Large intestine (tissue), 3 donors: ENCODE data around the gene OS9. TPM values are rescaled to one million over a fixed set of nuclear protein-coding genes. Genes with fewer than 3 reads are reported as not detected.
"Not testable (repeated sequence)": the region's sequence is repeated elsewhere in the genome, so short reads cannot be mapped to it uniquely, and the experiment has no call there.

Experiments
- DNase-seq, 2 donors: peaks; one replicate each; pipeline versions ENCODE4 v3.0.0 to v3.0.0-alpha.2; 2013
- H3K27ac ChIP-seq: one replicate; pipeline ENCODE4 v1.5.1; 2013; ENCODE audit warnings: low read length
- H3K27me3 ChIP-seq: 2 replicates; pipeline ENCODE4 v1.6.1; 2013; ENCODE audit warnings: low read length; ENCODE audit not compliant: control insufficient read depth, insufficient read depth
- H3K36me3 ChIP-seq: 2 replicates; pipeline ENCODE4 v1.6.1; 2013; ENCODE audit warnings: low read length; ENCODE audit not compliant: control insufficient read depth, insufficient read depth
- H3K4me1 ChIP-seq: one replicate; pipeline ENCODE4 v1.6.1; 2013; ENCODE audit warnings: low read length; ENCODE audit not compliant: control insufficient read depth, insufficient read depth
- H3K4me3 ChIP-seq: one replicate; pipeline ENCODE4 v1.5.1; 2013; ENCODE audit warnings: low read length
- H3K9me3 ChIP-seq: one replicate; pipeline ENCODE4 v1.6.1; 2013; ENCODE audit warnings: mild to moderate bottlenecking, low read depth, low read length, moderate library complexity; ENCODE audit not compliant: control insufficient read depth
- WGBS: methylation state at CpG from one replicate; pipeline ENCODE4 v1.1.5; 2013; ENCODE audit warnings: low lambda C conversion rate; ENCODE audit not compliant: insufficient coverage; 5-methylcytosine and 5-hydroxymethylcytosine counted together
- polyA plus RNA-seq: library from polyadenylated mRNA; unstranded; fragments of 120-200 nt; gene quantifications from one replicate; pipeline ENCODE4 v1.2.1, GENCODE V29; 2013

Gene OS9
- polyA plus RNA-seq, 1 donor = 264 TPM

- DNase-seq, H3K27ac ChIP-seq: not testable (repeated sequence)
- whole genome bisulfite sequencing = 94% methylated on average over 3 of the region's 16 CpGs
These were observed 28.1 kb downstream of the OS9 start for GRCh38 chr12:57721846-57722608.

GRCh38 chr12:57722716-57723629 lies 29.0 kb downstream of the OS9 start:
- Histone ChIP-seq H3K9me3 (peaks cover 13% of the 10 kb centered on the region), H3K27me3 (peaks cover 31% of the 10 kb centered on the region), H3K36me3 (peaks cover 35% of the 10 kb centered on the region), H3K27ac (no peak overlapping the region), H3K4me1 (peaks cover 10% of the 10 kb centered on the region), H3K4me3 (no peak overlapping the region)
- WGBS = no CpG with 5 or more reads among the region's 11 CpGs
- no peak for DNase-seq

More at GRCh38 chr12:57721846-57722608, 28.1 kb downstream of the OS9 start:
- Histone ChIP-seq H3K36me3 (peaks cover 42% of the 10 kb centered on the region), H3K27me3 (peaks cover 21% of the 10 kb centered on the region)
- not testable (repeated sequence) for H3K4me1 ChIP-seq, H3K4me3 ChIP-seq, H3K9me3 ChIP-seq

- no peak for DNase-seq
- no CpG with 5 or more reads among the region's 2 CpGs for WGBS
- peaks cover 29% of the 10 kb centered on the region for H3K36me3 ChIP-seq
These were observed 29.7 kb downstream of the OS9 start for GRCh38 chr12:57723630-57723962.

GRCh38 chr12:57724003-57724935 lies 30.3 kb downstream of the OS9 start:
- Histone ChIP-seq H3K27me3 (peaks cover 42% of the 10 kb centered on the region), H3K9me3 (peaks cover 13% of the 10 kb centered on the region), H3K36me3 (peaks cover 22% of the 10 kb centered on the region), H3K4me3 (no peak overlapping the region), H3K4me1 (peaks cover 10% of the 10 kb centered on the region), H3K27ac (no peak overlapping the region)
- DNase-seq = no peak
- 100% methylated on average over 1 of the region's 12 CpGs for WGBS

More at GRCh38 chr12:57723630-57723962, 29.7 kb downstream of the OS9 start:
- H3K27ac ChIP-seq = no peak overlapping the region
- H3K9me3 ChIP-seq = peaks cover 13% of the 10 kb centered on the region
- H3K4me3 ChIP-seq = no peak overlapping the region
- H3K4me1 ChIP-seq = peaks cover 10% of the 10 kb centered on the region
- peaks cover 37% of the 10 kb centered on the region for H3K27me3 ChIP-seq

GRCh38 chr12:57724936-57725740 lies 31.2 kb downstream of the OS9 start:
- Histone ChIP-seq H3K4me3 (no peak overlapping the region), H3K27me3 (peaks cover 50% of the 10 kb centered on the region), H3K4me1 (peaks cover 10% of the 10 kb centered on the region), H3K27ac (no peak overlapping the region), H3K9me3 (peaks cover 13% of the 10 kb centered on the region), H3K36me3 (peaks cover 14% of the 10 kb centered on the region)
- no peak for DNase-seq
- no CpG with 5 or more reads among the region's 11 CpGs for WGBS

- peaks cover 7% of the 10 kb centered on the region for H3K36me3 ChIP-seq
- WGBS = no CpG with 5 or more reads among the region's 10 CpGs
- peaks cover 57% of the 10 kb centered on the region for H3K27me3 ChIP-seq
- peaks cover 10% of the 10 kb centered on the region for H3K4me1 ChIP-seq
- H3K9me3 ChIP-seq = peaks cover 13% of the 10 kb centered on the region
- DNase-seq = no peak
- peak overlapping the region; percentile 69 for H3K4me3 ChIP-seq
- no peak overlapping the region for H3K27ac ChIP-seq
These were observed 31.9 kb downstream of the OS9 start for GRCh38 chr12:57725851-57726150.

- no CpG with 5 or more reads among the region's 79 CpGs for WGBS
- Histone ChIP-seq H3K36me3 (peaks cover 3% of the 10 kb centered on the region), H3K4me1 (peaks cover 10% of the 10 kb centered on the region), H3K27ac (no peak overlapping the region), H3K27me3 (peaks cover 62% of the 10 kb centered on the region), H3K4me3 (peak overlapping the region; percentile 69), H3K9me3 (peaks cover 13% of the 10 kb centered on the region)
- DNase-seq = peak; percentile 75 to 77
These were observed 32.4 kb downstream of the OS9 start for GRCh38 chr12:57726151-57726883.

GRCh38 chr12:57726884-57727757 lies 33.2 kb downstream of the OS9 start:
- no peaks in the 10 kb centered on the region for H3K36me3 ChIP-seq
- peaks cover 13% of the 10 kb centered on the region for H3K9me3 ChIP-seq
- H3K4me3 ChIP-seq = peak overlapping the region; percentile 69
- peaks cover 10% of the 10 kb centered on the region for H3K4me1 ChIP-seq
- peaks cover 70% of the 10 kb centered on the region for H3K27me3 ChIP-seq
- DNase-seq = no peak
- no CpG with 5 or more reads among the region's 76 CpGs for WGBS
- H3K27ac ChIP-seq = no peak overlapping the region
